HEK293T (cell line): ENCODE results near the gene ZP2.

ENCODE experiments used
- CTCF ChIA-PET: fragments of 350-600 bp; formaldehyde crosslinking; extraction: SDS; loops from one replicate; lab custom pipeline; 2021; ENCODE audit warnings: antibody characterized with exemption, inconsistent platforms; lab: Yijun Ruan, JAX
- POLR2A ChIA-PET: fragments of 350-600 bp; formaldehyde crosslinking; extraction: SDS; loops from one replicate; lab custom pipeline; 2020; ENCODE audit warnings: antibody characterized with exemption, inconsistent platforms; lab: Yijun Ruan, JAX
- DNase-seq: peaks from one replicate; pipeline ENCODE4 v3.0.0; 2012; ENCODE audit warnings: mixed read lengths; ENCODE audit errors: extremely low spot score
- ARNT ChIP-seq: fragments of 450-650 bp; IDR thresholded peaks from 2 replicates; pipeline ENCODE4 v1.6.1; 2017; ENCODE audit warnings: mild to moderate bottlenecking
- BHLHE40 ChIP-seq: fragments of 450-650 bp; IDR thresholded peaks from 2 replicates; pipeline ENCODE4 v1.6.1; 2016; ENCODE audit warnings: mild to moderate bottlenecking, moderate library complexity, borderline replicate concordance
- CTBP1 ChIP-seq: fragments of 450-650 bp; IDR thresholded peaks from 2 replicates; pipeline ENCODE4 v1.6.1; 2016; ENCODE audit warnings: borderline replicate concordance
- ELF4 ChIP-seq: fragments of 450-650 bp; IDR thresholded peaks from 2 replicates; pipeline ENCODE4 v1.6.1; 2017; ENCODE audit warnings: antibody characterized with exemption
- FOXA1 ChIP-seq: fragments of 450-650 bp; IDR thresholded peaks from 2 replicates; pipeline ENCODE4 v1.6.1; 2016; ENCODE audit warnings: mild to moderate bottlenecking
- FOXK2 ChIP-seq: fragments of 450-650 bp; IDR thresholded peaks from 2 replicates; pipeline ENCODE4 v1.6.1; 2016; ENCODE audit warnings: mild to moderate bottlenecking
- FOXM1 ChIP-seq: fragments of 450-650 bp; IDR thresholded peaks from 2 replicates; pipeline ENCODE4 v1.6.1; 2017; ENCODE audit warnings: mild to moderate bottlenecking, borderline replicate concordance
- HDGF ChIP-seq: fragments of 450-650 bp; IDR thresholded peaks from 2 replicates; pipeline ENCODE4 v1.6.1; 2017; ENCODE audit warnings: antibody characterized with exemption, borderline replicate concordance
- L3MBTL2 ChIP-seq: fragments of 450-650 bp; conservative IDR thresholded peaks from 2 replicates; pipeline ENCODE4 v1.6.1; 2016; ENCODE audit warnings: mild to moderate bottlenecking
- LEF1 ChIP-seq: fragments of 450-650 bp; IDR thresholded peaks from 2 replicates; pipeline ENCODE4 v1.6.1; 2017; ENCODE audit warnings: mild to moderate bottlenecking, borderline replicate concordance
- NFRKB ChIP-seq: fragments of 450-650 bp; IDR thresholded peaks from 2 replicates; pipeline ENCODE4 v1.6.1; 2016; ENCODE audit warnings: mild to moderate bottlenecking, moderate library complexity
- PKNOX1 ChIP-seq: fragments of 450-650 bp; IDR thresholded peaks from 2 replicates; pipeline ENCODE4 v1.6.1; 2016
- SP1 ChIP-seq: fragments of 450-650 bp; IDR thresholded peaks from 2 replicates; pipeline ENCODE4 v1.6.1; 2017
- SUZ12 ChIP-seq: fragments of 450-650 bp; IDR thresholded peaks from 2 replicates; pipeline ENCODE4 v1.6.1; 2016; ENCODE audit warnings: mild to moderate bottlenecking
- TARDBP ChIP-seq: fragments of 450-650 bp; IDR thresholded peaks from 2 replicates; pipeline ENCODE4 v1.6.1; 2016
- ZNF384 ChIP-seq: fragments of 450-650 bp; IDR thresholded peaks from 2 replicates; pipeline ENCODE4 v1.6.1; 2016

ZP2 gene

GRCh38 chr16:21222495-21223337, 11.3 kb upstream of the ZP2 start:
- TF ChIP-seq TARDBP: no peak
- no peak for TF ChIP-seq L3MBTL2
- TF ChIP-seq FOXA1: no peak
- TF ChIP-seq ZNF384: no peak
- no peak for TF ChIP-seq LEF1
- TF ChIP-seq FOXM1: no peak
- no peak for TF ChIP-seq FOXK2
- TF ChIP-seq SP1: no peak
- TF ChIP-seq CTBP1: no peak
- TF ChIP-seq ARNT: no peak
- no peak for DNase-seq
- ChIA-PET CTCF (no interaction called here), POLR2A (no interaction called here)

DNA sequence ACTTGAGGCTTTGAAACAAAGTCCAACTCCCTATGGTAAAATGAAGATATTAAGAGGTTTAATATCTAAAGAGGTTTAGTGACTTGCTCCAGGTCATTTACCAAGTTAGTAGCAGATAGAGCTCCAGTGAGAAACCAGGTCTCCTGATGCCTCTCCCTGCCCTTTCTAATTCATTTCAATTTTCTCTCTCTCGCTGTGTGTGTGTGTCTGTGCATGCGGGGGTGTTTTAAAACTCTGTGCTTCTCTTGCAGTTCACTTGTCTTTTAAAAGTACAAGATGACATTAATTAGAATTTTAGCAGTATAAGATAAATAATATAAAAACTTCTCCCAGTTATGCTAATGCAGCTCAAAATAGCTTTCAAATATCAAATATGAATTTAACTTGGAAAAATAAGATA, 8.2 kb upstream of the ZP2 start:
- POLR2A ChIA-PET: no interaction called here
- CTCF ChIA-PET: no interaction called here
- no peak for DNase-seq
- TF ChIP-seq SUZ12 (no peak), NFRKB (no peak), LEF1 (no peak), CTBP1 (no peak), ELF4 (no peak), TARDBP (no peak)

- CTCF ChIA-PET: no interaction called here
- DNase-seq: no peak
- POLR2A ChIA-PET: no interaction called here
- no peak for TF ChIP-seq ARNT
- no peak for TF ChIP-seq BHLHE40
- TF ChIP-seq PKNOX1: no peak
These were observed 6.8 kb upstream of the ZP2 start for GRCh38 chr16:21218153-21218552.

DNA sequence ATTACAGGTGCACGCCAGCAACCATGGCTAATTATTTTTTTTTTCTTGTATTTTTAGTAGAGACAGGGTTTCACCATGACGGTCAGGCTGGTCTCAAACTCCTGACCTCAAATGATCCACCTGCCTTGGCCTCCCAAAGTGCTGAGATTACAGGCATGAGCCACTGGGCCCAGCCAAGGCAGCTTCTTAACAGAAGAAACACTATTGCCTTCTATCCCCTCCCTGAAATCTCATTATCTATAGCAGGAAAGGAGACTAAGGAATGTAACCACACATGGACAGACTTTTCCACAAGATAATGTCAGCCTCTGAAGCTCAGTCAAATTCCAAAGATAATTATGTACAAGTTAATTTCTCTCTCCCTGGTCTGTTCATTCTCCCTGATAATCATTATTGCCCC, 5.7 kb upstream of the ZP2 start:
- CTCF ChIA-PET: interaction anchor here (0.7 kb wide), 1 partner anchor 60 kb away, joined by 5 read pairs; no protein-coding TSS in a partner anchor
- POLR2A ChIA-PET: no interaction called here
- no peak for DNase-seq
- TF ChIP-seq HDGF (no peak), FOXA1 (no peak), ELF4 (no peak), ZNF384 (no peak), TARDBP (no peak), ARNT (no peak), FOXM1 (no peak)

- TF ChIP-seq SP1: no peak
- TF ChIP-seq ELF4: no peak
- no peak for TF ChIP-seq L3MBTL2
- TF ChIP-seq BHLHE40: no peak
- no peak for TF ChIP-seq FOXM1
- no peak for TF ChIP-seq CTBP1
- TF ChIP-seq FOXK2: no peak
- no peak for TF ChIP-seq ARNT
- no peak for TF ChIP-seq NFRKB
- no peak for TF ChIP-seq LEF1
- no peak for TF ChIP-seq SUZ12
- no peak for TF ChIP-seq FOXA1
- ChIA-PET POLR2A (no interaction called here), CTCF (no interaction called here)
- DNase-seq: no peak
These were observed 2.7 kb upstream of the ZP2 start for GRCh38 chr16:21214086-21214485.

- CTCF ChIA-PET: no interaction called here
- POLR2A ChIA-PET: no interaction called here
- no peak for DNase-seq
- TF ChIP-seq SUZ12 (no peak), CTBP1 (no peak), FOXA1 (no peak), BHLHE40 (no peak), FOXK2 (no peak)
These were observed 2.7 kb downstream of the ZP2 start for GRCh38 chr16:21208446-21209230.

DNA sequence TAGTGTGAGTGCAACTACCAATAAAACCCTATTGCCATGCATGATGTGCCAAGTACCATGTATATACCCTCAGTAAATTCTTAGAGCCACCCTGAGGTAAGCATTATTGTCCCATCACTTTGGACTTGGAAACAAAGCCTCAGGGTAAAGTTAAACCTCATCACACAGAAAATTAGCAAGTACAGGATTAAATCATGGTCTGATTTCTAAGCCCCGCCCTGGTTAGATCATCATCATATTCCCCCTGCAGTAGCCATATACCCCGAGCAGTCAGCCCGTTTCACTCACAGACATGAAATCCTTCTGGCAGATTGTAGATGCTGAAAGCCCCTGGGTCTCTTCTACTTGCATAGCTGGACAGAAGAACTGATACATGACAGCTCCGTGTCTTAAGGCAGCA, 4.8 kb downstream of the ZP2 start:
- no peak for TF ChIP-seq FOXM1
- TF ChIP-seq PKNOX1: no peak
- TF ChIP-seq ZNF384: no peak
- TF ChIP-seq LEF1: no peak
- no peak for TF ChIP-seq SUZ12
- no peak for TF ChIP-seq ARNT
- TF ChIP-seq L3MBTL2: no peak
- TF ChIP-seq ELF4: no peak
- no peak for TF ChIP-seq FOXA1
- TF ChIP-seq SP1: no peak
- no peak for TF ChIP-seq FOXK2
- no peak for TF ChIP-seq CTBP1
- TF ChIP-seq BHLHE40: no peak
- no peak for TF ChIP-seq TARDBP
- no peak for TF ChIP-seq HDGF
- TF ChIP-seq NFRKB: no peak
- POLR2A ChIA-PET: no interaction called here
- DNase-seq: no peak
- CTCF ChIA-PET: no interaction called here
